Large intestine (tissue), 3 donors: Measurements from ENCODE around the gene GSG1L2. TPM values are rescaled to one million over a fixed set of nuclear protein-coding genes. Genes with fewer than 3 reads are reported as not detected.
"Not testable (repeated sequence)": the region's sequence is repeated elsewhere in the genome, so short reads cannot be mapped to it uniquely, and the experiment has no call there.

Experiments used
- DNase-seq, 2 donors: peaks; one replicate each; pipeline versions ENCODE4 v3.0.0 to v3.0.0-alpha.2; 2013
- H3K27ac ChIP-seq: one replicate; pipeline ENCODE4 v1.5.1; 2013; ENCODE audit warnings: low read length
- H3K27me3 ChIP-seq: 2 replicates; pipeline ENCODE4 v1.6.1; 2013; ENCODE audit warnings: low read length; ENCODE audit not compliant: control insufficient read depth, insufficient read depth
- H3K36me3 ChIP-seq: 2 replicates; pipeline ENCODE4 v1.6.1; 2013; ENCODE audit warnings: low read length; ENCODE audit not compliant: control insufficient read depth, insufficient read depth
- H3K4me1 ChIP-seq: one replicate; pipeline ENCODE4 v1.6.1; 2013; ENCODE audit warnings: low read length; ENCODE audit not compliant: control insufficient read depth, insufficient read depth
- H3K4me3 ChIP-seq: one replicate; pipeline ENCODE4 v1.5.1; 2013; ENCODE audit warnings: low read length
- H3K9me3 ChIP-seq: one replicate; pipeline ENCODE4 v1.6.1; 2013; ENCODE audit warnings: mild to moderate bottlenecking, low read depth, low read length, moderate library complexity; ENCODE audit not compliant: control insufficient read depth
- WGBS: methylation state at CpG from one replicate; pipeline ENCODE4 v1.1.5; 2013; ENCODE audit warnings: low lambda C conversion rate; ENCODE audit not compliant: insufficient coverage; 5-methylcytosine and 5-hydroxymethylcytosine counted together
- polyA plus RNA-seq: library from polyadenylated mRNA; unstranded; fragments of 120-200 nt; gene quantifications from one replicate; pipeline ENCODE4 v1.2.1, GENCODE V29; 2013

GSG1L2 gene
- polyA plus RNA-seq, 1 donor: not detected

GRCh38 chr17:9790889-9791876, 30.7 kb downstream of the GSG1L2 start, which contains the start of gene DHRS7C:
TSS of gene DHRS7C (minus strand) at chr17:9791592. CDS start at chr17:9791284, 308 bp downstream.
- no peak within 1 kb of the TSS for H3K4me3 ChIP-seq
- no peaks in the 10 kb centered on the region for H3K27me3 ChIP-seq
- H3K27ac ChIP-seq: no peak within 1 kb of the TSS
- no peak for DNase-seq
- H3K9me3 ChIP-seq: no peaks in the 10 kb centered on the region
- H3K4me1 ChIP-seq: no peaks in the 10 kb centered on the region
- WGBS: no CpG with 5 or more reads among the region's 15 CpGs
- H3K36me3 ChIP-seq: no peaks in the 10 kb centered on the region

- Histone ChIP-seq H3K36me3 (no peaks in the 10 kb centered on the region), H3K27ac (no peak overlapping the region), H3K27me3 (no peaks in the 10 kb centered on the region), H3K4me1 (no peaks in the 10 kb centered on the region), H3K4me3 (no peak overlapping the region), H3K9me3 (no peaks in the 10 kb centered on the region)
- 60% methylated on average over 1 of the region's 4 CpGs for WGBS
- no peak for DNase-seq
Observed at GRCh38 chr17:9790316-9790715, 31.6 kb downstream of the GSG1L2 start.

GRCh38 chr17:9788601-9789000, 33.3 kb downstream of the GSG1L2 start:
- no peaks in the 10 kb centered on the region for H3K9me3 ChIP-seq
- no peak for DNase-seq
- H3K36me3 ChIP-seq: no peaks in the 10 kb centered on the region
- no peaks in the 10 kb centered on the region for H3K4me1 ChIP-seq
- WGBS: 40% methylated on average over 1 of the region's 8 CpGs
- no peaks in the 10 kb centered on the region for H3K27me3 ChIP-seq
- H3K27ac ChIP-seq: no peak overlapping the region
- no peak overlapping the region for H3K4me3 ChIP-seq

GRCh38 chr17:9784544-9784943, 37.3 kb downstream of the GSG1L2 start:
- H3K9me3 ChIP-seq: no peaks in the 10 kb centered on the region
- no peaks in the 10 kb centered on the region for H3K4me1 ChIP-seq
- no peak for DNase-seq
- no peak overlapping the region for H3K27ac ChIP-seq
- no peaks in the 10 kb centered on the region for H3K36me3 ChIP-seq
- no peak overlapping the region for H3K4me3 ChIP-seq
- WGBS: 100% methylated on average over 2 of the region's 2 CpGs
- no peaks in the 10 kb centered on the region for H3K27me3 ChIP-seq

GRCh38 chr17:9783465-9783864, 38.4 kb downstream of the GSG1L2 start:
- H3K27me3 ChIP-seq, H3K4me3 ChIP-seq, H3K36me3 ChIP-seq, H3K4me1 ChIP-seq, H3K27ac ChIP-seq, H3K9me3 ChIP-seq, DNase-seq: not testable (repeated sequence)
- 83% methylated on average over 1 of the region's 5 CpGs for whole genome bisulfite sequencing

GRCh38 chr17:9783050-9783449, 38.8 kb downstream of the GSG1L2 start:
- no peaks in the 10 kb centered on the region for H3K36me3 ChIP-seq
- no peak overlapping the region for H3K4me3 ChIP-seq
- no peaks in the 10 kb centered on the region for H3K27me3 ChIP-seq
- no peak overlapping the region for H3K27ac ChIP-seq
- 86% methylated on average over 1 of the region's 4 CpGs for WGBS
- DNase-seq: no peak
- no peaks in the 10 kb centered on the region for H3K9me3 ChIP-seq
- H3K4me1 ChIP-seq: no peaks in the 10 kb centered on the region

GRCh38 chr17:9780552-9780951, 41.3 kb downstream of the GSG1L2 start:
- Histone ChIP-seq H3K9me3 (no peaks in the 10 kb centered on the region), H3K36me3 (no peaks in the 10 kb centered on the region), H3K27ac (no peak overlapping the region), H3K4me3 (no peak overlapping the region), H3K27me3 (no peaks in the 10 kb centered on the region), H3K4me1 (no peaks in the 10 kb centered on the region)
- WGBS: 80% methylated on average over 1 of the region's 3 CpGs
- no peak for DNase-seq

- H3K36me3 ChIP-seq: no peaks in the 10 kb centered on the region
- no peaks in the 10 kb centered on the region for H3K9me3 ChIP-seq
- H3K4me1 ChIP-seq: no peaks in the 10 kb centered on the region
- 87% methylated on average over 3 of the region's 9 CpGs for WGBS
- no peak overlapping the region for H3K4me3 ChIP-seq
- DNase-seq: no peak
- no peak overlapping the region for H3K27ac ChIP-seq
- H3K27me3 ChIP-seq: no peaks in the 10 kb centered on the region
Observed at GRCh38 chr17:9776911-9777310, 45.0 kb downstream of the GSG1L2 start.

GRCh38 chr17:9772658-9773057, 49.2 kb downstream of the GSG1L2 start:
- no peaks in the 10 kb centered on the region for H3K4me1 ChIP-seq
- H3K27ac ChIP-seq: no peak overlapping the region
- H3K4me3 ChIP-seq: no peak overlapping the region
- H3K36me3 ChIP-seq: no peaks in the 10 kb centered on the region
- no peaks in the 10 kb centered on the region for H3K27me3 ChIP-seq
- DNase-seq: no peak
- no CpG with 5 or more reads among the region's 19 CpGs for WGBS
- no peaks in the 10 kb centered on the region for H3K9me3 ChIP-seq

GRCh38 chr17:9771465-9771864, 50.4 kb downstream of the GSG1L2 start:
- no peaks in the 10 kb centered on the region for H3K27me3 ChIP-seq
- no CpG with 5 or more reads among the region's 27 CpGs for WGBS
- no peaks in the 10 kb centered on the region for H3K4me1 ChIP-seq
- no peaks in the 10 kb centered on the region for H3K9me3 ChIP-seq
- H3K27ac ChIP-seq: no peak overlapping the region
- DNase-seq: no peak
- no peak overlapping the region for H3K4me3 ChIP-seq
- no peaks in the 10 kb centered on the region for H3K36me3 ChIP-seq
